WERI-Rb-1 (cell line): Measurements from ENCODE around the gene UROS.

Experiments used
- DNase-seq: peaks from one replicate; pipeline ENCODE4 v3.0.0-alpha.2; 2020
- H3K27ac ChIP-seq: fragments of 250-450 bp; sonication (Bioruptor Pico); 2 replicates; pipeline ENCODE4 v1.5.1; 2020; ENCODE audit warnings: mild to moderate bottlenecking, moderate library complexity
- H3K27me3 ChIP-seq: fragments of 250-450 bp; sonication (Bioruptor Pico); 2 replicates; pipeline ENCODE4 v1.5.1; 2021; ENCODE audit warnings: mild to moderate bottlenecking, low read depth, moderate library complexity; ENCODE audit not compliant: insufficient read depth, severe bottlenecking
- H3K36me3 ChIP-seq: fragments of 250-450 bp; sonication (Bioruptor Pico); 2 replicates; pipeline ENCODE4 v1.5.1; 2020; ENCODE audit warnings: mild to moderate bottlenecking, moderate library complexity
- H3K4me3 ChIP-seq: 2 replicates; pipeline ENCODE4 v1.5.1; 2011; ENCODE audit warnings: low read depth, mild to moderate bottlenecking, control low read depth, low read length
- H3K9me3 ChIP-seq: fragments of 250-450 bp; sonication (Bioruptor Pico); 2 replicates; pipeline ENCODE4 v1.5.1; 2021; ENCODE audit warnings: mild to moderate bottlenecking, moderate library complexity; ENCODE audit not compliant: severe bottlenecking
- CTCF ChIP-seq: IDR thresholded peaks from 2 replicates; pipeline ENCODE4 v1.5.1; 2011; ENCODE audit warnings: low read depth, mild to moderate bottlenecking, control low read depth, inconsistent platforms, low read length

UROS gene

GRCh38 chr10:125822878-125823662 is at the start of gene UROS, which contains the start of gene BCCIP:
Gene UROS, minus strand, starts transcription at chr10:125823258. Its CDS starts 6,759 bp downstream, at chr10:125816499.
Gene BCCIP, plus strand, starts transcription at chr10:125823546. Its CDS starts 12 bp downstream, at chr10:125823558.
- Histone ChIP-seq H3K27me3 (no peaks in the 10 kb centered on the region), H3K4me3 (peak within 1 kb of the TSS; percentile 95), H3K36me3 (peaks cover 31% of the 10 kb centered on the region), H3K9me3 (no peaks in the 10 kb centered on the region), H3K27ac (peak within 1 kb of the TSS; percentile 99)
- peak; percentile 88 for DNase-seq
- TF ChIP-seq CTCF = no peak

GRCh38 chr10:125871338-125871737 is 48.3 kb upstream of the UROS start:
- no peaks in the 10 kb centered on the region for H3K9me3 ChIP-seq
- no peaks in the 10 kb centered on the region for H3K27me3 ChIP-seq
- H3K36me3 ChIP-seq = peaks cover 6% of the 10 kb centered on the region; the same call in 1 of the 2 replicates
- no peak for DNase-seq
- H3K4me3 ChIP-seq = no peak overlapping the region
- no peak for TF ChIP-seq CTCF
- no peak overlapping the region for H3K27ac ChIP-seq

GRCh38 chr10:125868372-125868975 is 45.4 kb upstream of the UROS start:
- no peak overlapping the region for H3K27ac ChIP-seq
- TF ChIP-seq CTCF = peak; percentile 67
- peak; percentile 25 for DNase-seq
- H3K4me3 ChIP-seq = no peak overlapping the region
- no peaks in the 10 kb centered on the region for H3K27me3 ChIP-seq
- no peaks in the 10 kb centered on the region for H3K9me3 ChIP-seq
- no peaks in the 10 kb centered on the region; the same call in 1 of the 2 replicates for H3K36me3 ChIP-seq

GRCh38 chr10:125866421-125867029 is 43.5 kb upstream of the UROS start:
- H3K4me3 ChIP-seq = no peak overlapping the region
- TF ChIP-seq CTCF = no peak
- DNase-seq = no peak
- H3K36me3 ChIP-seq = no peaks in the 10 kb centered on the region; the same call in 1 of the 2 replicates
- no peak overlapping the region for H3K27ac ChIP-seq
- H3K9me3 ChIP-seq = no peaks in the 10 kb centered on the region
- no peaks in the 10 kb centered on the region for H3K27me3 ChIP-seq

GRCh38 chr10:125865120-125865519 is 42.1 kb upstream of the UROS start:
- no peak for TF ChIP-seq CTCF
- H3K4me3 ChIP-seq = no peak overlapping the region
- no peaks in the 10 kb centered on the region for H3K27me3 ChIP-seq
- H3K9me3 ChIP-seq = no peaks in the 10 kb centered on the region
- no peaks in the 10 kb centered on the region; the same call in 1 of the 2 replicates for H3K36me3 ChIP-seq
- H3K27ac ChIP-seq = no peak overlapping the region
- DNase-seq = no peak
